ENCODE results near the gene CHST12. TPM values are rescaled to one million over a fixed set of nuclear protein-coding genes. Genes with fewer than 3 reads are reported as not detected.

Gene CHST12
- polyA plus RNA-seq, 1 donor from 2014 or later: 6.4 TPM

- Histone ChIP-seq H3K9me2 (ENCODE audit: insufficient read depth, low read length) (no peaks in the 10 kb centered on the region), H3K4me2 (ENCODE audit: low read length) (no peak overlapping the region), H4K20me1 (ENCODE audit: insufficient read depth) (no peaks in the 10 kb centered on the region), H3K9me3 (ENCODE audit: low read length) (no peaks in the 10 kb centered on the region), H2AFZ (ENCODE audit: low read depth, low read length) (no peak overlapping the region), H3K27ac (ENCODE audit: low read length) (no peak overlapping the region), H3K36me3 (ENCODE audit: insufficient read depth, low read length) (no peaks in the 10 kb centered on the region), H3F3A (ENCODE audit: insufficient read depth, low read length, poor library complexity, severe bottlenecking) (no peaks in the 10 kb centered on the region), H3K4me3 (ENCODE audit: low read length) (no peak overlapping the region), H3K27me3 (ENCODE audit: insufficient read depth, low read depth, low read length) (no peaks in the 10 kb centered on the region), H3K79me2 (replicated peaks; ENCODE audit: insufficient read depth, low read length) (no peaks in the 10 kb centered on the region), H3K9ac (ENCODE audit: low read length) (no peak overlapping the region)
- TF ChIP-seq MXI1 (conservative IDR thresholded peaks at IDR 0.05; ENCODE audit: poor library complexity, severe bottlenecking) (no peak), CTCF (IDR thresholded peaks at IDR 0.05; ENCODE audit: poor library complexity, severe bottlenecking) (no peak), POLR2AphosphoS5 (IDR thresholded peaks at IDR 0.05) (no peak), EP300 (conservative IDR thresholded peaks at IDR 0.05; ENCODE audit: poor library complexity, severe bottlenecking) (no peak), RAD21 (conservative IDR thresholded peaks at IDR 0.05) (no peak), REST (IDR thresholded peaks at IDR 0.05; ENCODE audit: borderline replicate concordance) (no peak), SMC3 (conservative IDR thresholded peaks at IDR 0.05; ENCODE audit: poor library complexity) (no peak), EZH2 (IDR thresholded peaks at IDR 0.05; ENCODE audit: borderline replicate concordance, insufficient read depth, low read length, poor library complexity, severe bottlenecking) (no peak), TAF1 (IDR thresholded peaks at IDR 0.05; ENCODE audit: low read depth) (no peak)
Observed at GRCh38 chr7:2482725-2483451, 79.5 kb downstream of the CHST12 start.

GRCh38 chr7:2483494-2483893 lies 80.1 kb downstream of the CHST12 start:
- Histone ChIP-seq H3F3A (ENCODE audit: insufficient read depth, low read length, poor library complexity, severe bottlenecking) (no peaks in the 10 kb centered on the region), H3K79me2 (replicated peaks; ENCODE audit: insufficient read depth, low read length) (no peaks in the 10 kb centered on the region), H3K27ac (ENCODE audit: low read length) (no peak overlapping the region), H3K4me3 (ENCODE audit: low read length) (no peak overlapping the region), H3K27me3 (ENCODE audit: insufficient read depth, low read depth, low read length) (no peaks in the 10 kb centered on the region), H2AFZ (ENCODE audit: low read depth, low read length) (no peak overlapping the region), H4K20me1 (ENCODE audit: insufficient read depth) (no peaks in the 10 kb centered on the region), H3K36me3 (ENCODE audit: insufficient read depth, low read length) (no peaks in the 10 kb centered on the region), H3K9me2 (ENCODE audit: insufficient read depth, low read length) (no peaks in the 10 kb centered on the region), H3K4me2 (ENCODE audit: low read length) (no peak overlapping the region), H3K9me3 (ENCODE audit: low read length) (no peaks in the 10 kb centered on the region), H3K9ac (ENCODE audit: low read length) (no peak overlapping the region)
- TF ChIP-seq EP300 (conservative IDR thresholded peaks at IDR 0.05; ENCODE audit: poor library complexity, severe bottlenecking) (no peak), EZH2 (IDR thresholded peaks at IDR 0.05; ENCODE audit: borderline replicate concordance, insufficient read depth, low read length, poor library complexity, severe bottlenecking) (no peak), MXI1 (conservative IDR thresholded peaks at IDR 0.05; ENCODE audit: poor library complexity, severe bottlenecking) (no peak), POLR2AphosphoS5 (IDR thresholded peaks at IDR 0.05) (no peak), SMC3 (conservative IDR thresholded peaks at IDR 0.05; ENCODE audit: poor library complexity) (no peak), RAD21 (conservative IDR thresholded peaks at IDR 0.05) (no peak), TAF1 (IDR thresholded peaks at IDR 0.05; ENCODE audit: low read depth) (no peak), REST (IDR thresholded peaks at IDR 0.05; ENCODE audit: borderline replicate concordance) (no peak), CTCF (IDR thresholded peaks at IDR 0.05; ENCODE audit: poor library complexity, severe bottlenecking) (no peak)

Measured in neural cell (in vitro differentiated cells).